ENCODE results near the gene SOX13.

- TF ChIP-seq CTCF (IDR thresholded peaks at IDR 0.05): no peak
- no peak for TF ChIP-seq POLR2A (IDR thresholded peaks at IDR 0.05)
Observed at GRCh38 chr1:204096931-204097330, 24.0 kb downstream of the SOX13 start.

All from heart left ventricle (tissue), 13 donors.